ENCODE data around the gene ILDR1. TPM values are rescaled to one million over a fixed set of nuclear protein-coding genes. Genes with fewer than 3 reads are reported as not detected.

ILDR1 gene
- total and polyA plus RNA-seq, 2 donors = 0.76 to 2.1 TPM

DNA sequence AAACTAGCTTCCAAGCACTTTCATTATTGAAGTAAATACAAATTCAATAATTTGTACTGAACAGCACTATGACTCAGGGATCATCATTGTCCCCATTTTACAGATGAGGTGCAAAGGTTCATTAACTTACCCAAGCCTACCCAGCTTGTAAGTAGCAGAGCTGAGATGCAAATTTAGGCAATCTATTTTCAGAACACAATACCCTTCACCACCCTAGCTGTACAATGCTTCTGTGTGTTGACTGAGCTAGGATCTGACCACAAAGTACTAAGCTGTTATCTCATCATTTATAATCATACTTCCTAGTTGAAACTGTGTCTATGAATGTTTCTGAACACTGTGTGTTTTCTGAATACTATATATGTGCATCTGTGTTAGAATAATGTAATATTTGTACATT, 3.2 kb upstream of the ILDR1 start:
- H3K27ac ChIP-seq (ENCODE audit: low read depth in 1 of 2, low read length in 1 of 2) = no peak overlapping the region
- H3K4me3 ChIP-seq (ENCODE audit: low read length in 2 of 2) = no peak overlapping the region
- H3K4me1 ChIP-seq (ENCODE audit: control insufficient read depth in 2 of 2, insufficient read depth in 2 of 2, low read length in 2 of 2) = peaks cover 0 to 5% of the 10 kb centered on the region in 2 donors
- H3K27me3 ChIP-seq (ENCODE audit: control insufficient read depth in 2 of 2, insufficient read depth in 1 of 2, low read length in 1 of 2) = peaks cover 0 to 5% of the 10 kb centered on the region in 2 donors
- H3K9me3 ChIP-seq (ENCODE audit: control insufficient read depth in 2 of 2, insufficient read depth in 1 of 2, low read length in 1 of 2) = no peaks in the 10 kb centered on the region
- no peaks in the 10 kb centered on the region for H3K36me3 ChIP-seq (ENCODE audit: control insufficient read depth in 2 of 2, insufficient read depth in 2 of 2, low read length in 1 of 2)
- no peak for DNase-seq (ENCODE audit: low read depth in 6 of 9, low spot score in 9 of 9)

- Histone ChIP-seq H3K9me3 (ENCODE audit: control insufficient read depth in 2 of 2, insufficient read depth in 1 of 2, low read length in 1 of 2) (no peaks in the 10 kb centered on the region), H3K4me3 (ENCODE audit: low read length in 2 of 2) (no peak overlapping the region), H3K36me3 (ENCODE audit: control insufficient read depth in 2 of 2, insufficient read depth in 2 of 2, low read length in 1 of 2) (no peaks in the 10 kb centered on the region), H3K27me3 (ENCODE audit: control insufficient read depth in 2 of 2, insufficient read depth in 1 of 2, low read length in 1 of 2) (peaks cover 0 to 5% of the 10 kb centered on the region in 2 donors), H3K4me1 (ENCODE audit: control insufficient read depth in 2 of 2, insufficient read depth in 2 of 2, low read length in 2 of 2) (peaks cover 0 to 5% of the 10 kb centered on the region in 2 donors), H3K27ac (ENCODE audit: low read depth in 1 of 2, low read length in 1 of 2) (no peak overlapping the region)
- WGBS = 88% methylated on average over 2 of the region's 2 CpGs
- DNase-seq (ENCODE audit: low read depth in 6 of 9, low spot score in 9 of 9) = no peak
Observed at GRCh38 chr3:122024800-122025199, 2.8 kb upstream of the ILDR1 start.

DNA sequence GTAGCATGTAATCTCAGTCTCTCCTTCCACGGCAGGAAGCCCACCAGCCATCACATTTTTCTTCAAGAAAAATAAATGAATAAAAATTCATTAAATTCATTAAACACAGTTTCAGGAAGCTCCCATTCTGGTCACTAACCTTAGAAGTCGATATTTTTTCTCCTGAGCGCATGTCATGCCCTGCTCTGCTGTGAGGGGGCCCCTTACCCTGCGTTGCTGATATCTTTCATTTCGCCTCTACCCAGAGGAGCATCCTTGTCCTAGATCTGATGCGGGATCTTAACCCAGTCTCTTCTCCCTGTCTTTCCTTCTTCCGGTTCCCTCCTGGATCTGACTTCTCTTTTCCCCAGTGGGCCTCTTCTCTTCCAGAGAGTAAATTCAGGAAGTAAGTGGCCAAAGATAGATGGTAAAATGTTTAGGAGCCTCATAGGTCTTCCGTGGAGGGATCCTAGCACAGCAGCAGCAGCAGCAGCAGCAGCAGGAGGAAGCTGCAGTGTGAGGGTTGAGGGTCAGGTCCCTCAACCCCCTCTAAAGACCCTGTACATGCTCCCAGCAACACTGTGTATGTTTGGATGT, 1.4 kb upstream of the ILDR1 start:
- Histone ChIP-seq H3K27ac (ENCODE audit: low read depth in 1 of 2, low read length in 1 of 2) (no peak overlapping the region), H3K4me1 (ENCODE audit: control insufficient read depth in 2 of 2, insufficient read depth in 2 of 2, low read length in 2 of 2) (peaks cover 0 to 5% of the 10 kb centered on the region in 2 donors), H3K36me3 (ENCODE audit: control insufficient read depth in 2 of 2, insufficient read depth in 2 of 2, low read length in 1 of 2) (no peaks in the 10 kb centered on the region), H3K27me3 (ENCODE audit: control insufficient read depth in 2 of 2, insufficient read depth in 1 of 2, low read length in 1 of 2) (peaks cover 0 to 5% of the 10 kb centered on the region in 2 donors), H3K9me3 (ENCODE audit: control insufficient read depth in 2 of 2, insufficient read depth in 1 of 2, low read length in 1 of 2) (no peaks in the 10 kb centered on the region), H3K4me3 (ENCODE audit: low read length in 2 of 2) (no peak overlapping the region)
- WGBS = 80% methylated on average over 8 of the region's 8 CpGs
- DNase-seq (ENCODE audit: low read depth in 6 of 9, low spot score in 9 of 9) = no peak

DNA sequence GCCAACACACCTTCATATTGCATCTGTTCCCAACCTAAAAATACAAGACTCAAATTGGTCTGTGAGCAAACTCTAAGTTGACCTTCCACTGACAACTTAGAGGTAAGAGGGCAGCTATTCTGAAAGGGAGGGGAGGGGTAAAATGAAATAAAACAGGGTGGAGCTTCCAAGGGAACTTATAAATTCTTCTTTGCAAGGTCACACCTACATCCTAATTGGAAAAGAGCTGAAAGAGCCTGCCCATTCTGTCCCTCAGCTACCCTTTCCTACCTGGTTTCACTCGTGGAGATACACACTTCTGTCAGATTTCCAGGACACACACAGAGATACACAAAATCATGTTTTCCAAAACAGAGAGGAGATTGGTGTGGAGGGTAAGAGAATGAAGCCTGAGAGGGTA, 1.0 kb downstream of the ILDR1 start:
- peaks cover 0 to 5% of the 10 kb centered on the region in 2 donors for H3K27me3 ChIP-seq (ENCODE audit: control insufficient read depth in 2 of 2, insufficient read depth in 1 of 2, low read length in 1 of 2)
- no peak for DNase-seq (ENCODE audit: low read depth in 6 of 9, low spot score in 9 of 9)
- 96% methylated on average over 1 of the region's 1 CpG for WGBS
- no peaks in the 10 kb centered on the region for H3K36me3 ChIP-seq (ENCODE audit: control insufficient read depth in 2 of 2, insufficient read depth in 2 of 2, low read length in 1 of 2)
- no peak overlapping the region for H3K27ac ChIP-seq (ENCODE audit: low read depth in 1 of 2, low read length in 1 of 2)
- no peak overlapping the region for H3K4me3 ChIP-seq (ENCODE audit: low read length in 2 of 2)
- H3K4me1 ChIP-seq (ENCODE audit: control insufficient read depth in 2 of 2, insufficient read depth in 2 of 2, low read length in 2 of 2) = peaks cover 0 to 5% of the 10 kb centered on the region in 2 donors
- no peaks in the 10 kb centered on the region for H3K9me3 ChIP-seq (ENCODE audit: control insufficient read depth in 2 of 2, insufficient read depth in 1 of 2, low read length in 1 of 2)

DNA sequence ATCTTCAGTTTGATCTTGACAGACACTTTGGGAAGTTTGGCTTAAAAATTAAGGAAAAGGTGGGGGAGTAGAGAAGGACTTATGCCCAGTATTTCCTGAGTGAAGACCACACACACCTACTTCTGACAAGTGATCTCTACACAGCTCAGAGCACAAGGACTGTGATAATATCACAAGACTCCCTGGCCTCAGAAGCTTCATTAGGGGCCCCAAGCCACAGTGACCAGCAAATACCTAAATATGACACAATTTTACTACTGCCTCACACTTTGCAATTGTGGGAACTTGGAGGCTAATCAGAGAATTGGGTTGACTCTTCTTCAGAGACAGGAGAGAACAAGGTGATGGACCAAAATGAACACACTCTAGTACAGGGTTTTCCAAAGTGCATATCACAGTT, 2.6 kb downstream of the ILDR1 start:
- no peaks in the 10 kb centered on the region for H3K36me3 ChIP-seq (ENCODE audit: control insufficient read depth in 2 of 2, insufficient read depth in 2 of 2, low read length in 1 of 2)
- H3K27me3 ChIP-seq (ENCODE audit: control insufficient read depth in 2 of 2, insufficient read depth in 1 of 2, low read length in 1 of 2) = peaks cover 0 to 5% of the 10 kb centered on the region in 2 donors
- no peak for DNase-seq (ENCODE audit: low read depth in 6 of 9, low spot score in 9 of 9)
- no peaks in the 10 kb centered on the region for H3K9me3 ChIP-seq (ENCODE audit: control insufficient read depth in 2 of 2, insufficient read depth in 1 of 2, low read length in 1 of 2)
- H3K27ac ChIP-seq (ENCODE audit: low read depth in 1 of 2, low read length in 1 of 2) = no peak overlapping the region
- no peak overlapping the region for H3K4me3 ChIP-seq (ENCODE audit: low read length in 2 of 2)
- H3K4me1 ChIP-seq (ENCODE audit: control insufficient read depth in 2 of 2, insufficient read depth in 2 of 2, low read length in 2 of 2) = peaks cover 0 to 5% of the 10 kb centered on the region in 2 donors

DNA sequence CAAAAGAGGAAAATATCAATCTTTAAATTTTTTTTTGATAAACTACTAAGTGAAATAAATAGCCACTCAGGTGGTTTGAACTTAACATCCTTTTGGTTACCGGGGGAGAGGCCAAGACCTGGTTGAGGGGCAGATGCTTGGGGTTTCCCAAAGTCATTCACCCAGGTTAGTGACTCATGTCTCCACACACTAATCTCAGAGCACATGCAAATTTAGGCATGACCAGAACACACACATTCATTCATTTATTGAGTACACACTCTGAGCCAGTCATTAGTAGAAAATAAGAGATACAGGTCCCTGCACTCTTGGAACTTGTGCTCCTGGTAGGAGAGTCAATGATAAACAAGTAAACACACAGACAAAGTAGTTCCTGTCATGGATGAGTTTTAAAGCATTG, 7.3 kb downstream of the ILDR1 start:
- no peak overlapping the region for H3K4me3 ChIP-seq (ENCODE audit: low read length in 2 of 2)
- no peaks in the 10 kb centered on the region for H3K9me3 ChIP-seq (ENCODE audit: control insufficient read depth in 2 of 2, insufficient read depth in 1 of 2, low read length in 1 of 2)
- no peaks in the 10 kb centered on the region for H3K36me3 ChIP-seq (ENCODE audit: control insufficient read depth in 2 of 2, insufficient read depth in 2 of 2, low read length in 1 of 2)
- H3K27me3 ChIP-seq (ENCODE audit: control insufficient read depth in 2 of 2, insufficient read depth in 1 of 2, low read length in 1 of 2) = no peaks in the 10 kb centered on the region
- H3K4me1 ChIP-seq (ENCODE audit: control insufficient read depth in 2 of 2, insufficient read depth in 2 of 2, low read length in 2 of 2) = no peaks in the 10 kb centered on the region
- no peak for DNase-seq (ENCODE audit: low read depth in 6 of 9, low spot score in 9 of 9)
- no peak overlapping the region for H3K27ac ChIP-seq (ENCODE audit: low read depth in 1 of 2, low read length in 1 of 2)
- WGBS = 95% methylated on average over 1 of the region's 1 CpG

DNA sequence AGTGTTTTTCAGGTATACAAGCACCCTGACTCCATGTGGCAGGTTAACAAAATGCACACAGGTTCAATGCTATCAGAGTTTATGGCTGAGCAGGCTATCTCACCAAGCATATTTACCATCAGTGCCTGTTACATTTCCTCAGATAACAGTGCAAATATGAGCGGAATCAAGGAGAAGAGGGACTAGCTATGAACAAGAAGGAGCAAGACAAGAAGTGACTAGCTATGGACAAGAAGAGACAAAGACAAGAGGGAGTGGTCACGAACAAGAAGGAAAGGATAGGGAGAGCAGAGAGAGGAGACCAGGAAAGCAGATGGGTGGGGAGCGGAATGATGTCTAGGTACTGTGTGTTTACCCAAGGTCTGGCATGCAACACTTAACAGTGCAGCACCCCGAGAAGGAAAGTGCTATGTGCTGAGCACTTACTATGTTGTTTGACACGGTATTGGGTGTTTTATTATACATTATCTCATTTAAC, 8.6 kb downstream of the ILDR1 start:
- no peak overlapping the region for H3K27ac ChIP-seq (ENCODE audit: low read depth in 1 of 2, low read length in 1 of 2)
- no peaks in the 10 kb centered on the region for H3K4me1 ChIP-seq (ENCODE audit: control insufficient read depth in 2 of 2, insufficient read depth in 2 of 2, low read length in 2 of 2)
- no peaks in the 10 kb centered on the region for H3K27me3 ChIP-seq (ENCODE audit: control insufficient read depth in 2 of 2, insufficient read depth in 1 of 2, low read length in 1 of 2)
- whole genome bisulfite sequencing = 93% methylated on average over 5 of the region's 5 CpGs
- H3K36me3 ChIP-seq (ENCODE audit: control insufficient read depth in 2 of 2, insufficient read depth in 2 of 2, low read length in 1 of 2) = no peaks in the 10 kb centered on the region
- no peak for DNase-seq (ENCODE audit: low read depth in 6 of 9, low spot score in 9 of 9)
- no peak overlapping the region for H3K4me3 ChIP-seq (ENCODE audit: low read length in 2 of 2)
- no peaks in the 10 kb centered on the region for H3K9me3 ChIP-seq (ENCODE audit: control insufficient read depth in 2 of 2, insufficient read depth in 1 of 2, low read length in 1 of 2)

GRCh38 chr3:122012821-122013220, 9.2 kb downstream of the ILDR1 start:
- H3K4me3 ChIP-seq (ENCODE audit: low read length in 2 of 2) = no peak overlapping the region
- H3K4me1 ChIP-seq (ENCODE audit: control insufficient read depth in 2 of 2, insufficient read depth in 2 of 2, low read length in 2 of 2) = no peaks in the 10 kb centered on the region
- H3K36me3 ChIP-seq (ENCODE audit: control insufficient read depth in 2 of 2, insufficient read depth in 2 of 2, low read length in 1 of 2) = no peaks in the 10 kb centered on the region
- whole genome bisulfite sequencing = 97% methylated on average over 1 of the region's 1 CpG
- H3K9me3 ChIP-seq (ENCODE audit: control insufficient read depth in 2 of 2, insufficient read depth in 1 of 2, low read length in 1 of 2) = no peaks in the 10 kb centered on the region
- no peaks in the 10 kb centered on the region for H3K27me3 ChIP-seq (ENCODE audit: control insufficient read depth in 2 of 2, insufficient read depth in 1 of 2, low read length in 1 of 2)
- no peak for DNase-seq (ENCODE audit: low read depth in 6 of 9, low spot score in 9 of 9)
- H3K27ac ChIP-seq (ENCODE audit: low read depth in 1 of 2, low read length in 1 of 2) = no peak overlapping the region

DNA sequence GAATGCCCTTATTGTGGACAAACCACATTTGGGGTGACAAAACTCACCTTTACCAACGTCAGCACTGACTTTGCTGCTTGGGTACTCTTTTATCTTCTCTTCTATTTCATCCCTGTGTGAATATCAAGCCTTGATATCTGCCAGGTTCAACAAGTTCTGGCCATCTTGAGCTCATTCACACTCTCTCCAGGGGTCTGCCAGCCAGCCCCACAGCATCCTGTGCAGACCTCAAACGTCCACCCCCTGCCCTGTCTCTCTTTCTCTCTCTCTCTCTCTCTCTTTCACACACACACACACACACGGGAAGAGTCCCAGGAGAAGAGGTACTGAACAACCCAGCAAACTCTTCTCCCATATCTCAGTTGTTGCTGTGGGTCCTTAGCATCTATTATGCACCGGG, 10.7 kb downstream of the ILDR1 start:
- WGBS = 82% methylated on average over 4 of the region's 4 CpGs
- Histone ChIP-seq H3K27ac (ENCODE audit: low read depth in 1 of 2, low read length in 1 of 2) (no peak overlapping the region), H3K4me3 (ENCODE audit: low read length in 2 of 2) (no peak overlapping the region), H3K27me3 (ENCODE audit: control insufficient read depth in 2 of 2, insufficient read depth in 1 of 2, low read length in 1 of 2) (no peaks in the 10 kb centered on the region), H3K9me3 (ENCODE audit: control insufficient read depth in 2 of 2, insufficient read depth in 1 of 2, low read length in 1 of 2) (no peaks in the 10 kb centered on the region), H3K4me1 (ENCODE audit: control insufficient read depth in 2 of 2, insufficient read depth in 2 of 2, low read length in 2 of 2) (no peaks in the 10 kb centered on the region), H3K36me3 (ENCODE audit: control insufficient read depth in 2 of 2, insufficient read depth in 2 of 2, low read length in 1 of 2) (no peaks in the 10 kb centered on the region)
- DNase-seq (ENCODE audit: low read depth in 6 of 9, low spot score in 9 of 9) = no peak

GRCh38 chr3:122010506-122010905, 11.5 kb downstream of the ILDR1 start:
- Histone ChIP-seq H3K9me3 (ENCODE audit: control insufficient read depth in 2 of 2, insufficient read depth in 1 of 2, low read length in 1 of 2) (no peaks in the 10 kb centered on the region), H3K4me3 (ENCODE audit: low read length in 2 of 2) (no peak overlapping the region), H3K27me3 (ENCODE audit: control insufficient read depth in 2 of 2, insufficient read depth in 1 of 2, low read length in 1 of 2) (no peaks in the 10 kb centered on the region), H3K27ac (ENCODE audit: low read depth in 1 of 2, low read length in 1 of 2) (no peak overlapping the region), H3K36me3 (ENCODE audit: control insufficient read depth in 2 of 2, insufficient read depth in 2 of 2, low read length in 1 of 2) (no peaks in the 10 kb centered on the region), H3K4me1 (ENCODE audit: control insufficient read depth in 2 of 2, insufficient read depth in 2 of 2, low read length in 2 of 2) (no peaks in the 10 kb centered on the region)
- WGBS = 89% methylated on average over 2 of the region's 2 CpGs
- DNase-seq (ENCODE audit: low read depth in 6 of 9, low spot score in 9 of 9) = no peak

Data from thymus (tissue), 11 donors.